H1 (cell line): ENCODE results near the gene AP2A1. TPM values are rescaled to one million over a fixed set of nuclear protein-coding genes. Genes with fewer than 3 reads are reported as not detected.

Experiments
- CTCF ChIA-PET: fragments of 300-600 bp; sonication (Branson Sonifier 250); formaldehyde crosslinking; loops from one replicate; lab custom pipeline; 2021; ENCODE audit not compliant: partially characterized antibody; lab: Charles Lee
- POLR2A ChIA-PET: fragments of 300-600 bp; sonication (Branson Sonifier 250); formaldehyde crosslinking; loops from one replicate; lab custom pipeline; 2021; ENCODE audit warnings: inconsistent platforms; ENCODE audit not compliant: partially characterized antibody; lab: Charles Lee
- DNase-seq, 2 experiments: peaks; one replicate each; pipeline versions ENCODE4 v3.0.0 to v3.0.0-alpha.2; 2010 to 2022; ENCODE audit warnings: low spot score in 2 of 2, low read depth in 1 of 2, mixed read lengths in 1 of 2
- FAIRE-seq: peaks from 2 replicates; lab custom pipeline; 2011; peaks lifted over from hg19 to GRCh38; lab: Jason Lieb, UNC
- H2AFZ ChIP-seq: 2 replicates; pipeline ENCODE4 v1.8.1; 2012; ENCODE audit warnings: low read length, inconsistent platforms
- H2AK5ac ChIP-seq: 2 replicates; pipeline ENCODE4 v1.6.1; 2013; ENCODE audit warnings: low read depth, low read length
- H2BK120ac ChIP-seq: replicated peaks from 2 replicates; pipeline ENCODE3; 2013; ENCODE audit warnings: low read depth, low read length, inconsistent platforms
- H2BK12ac ChIP-seq: 2 replicates; pipeline ENCODE4 v1.6.1; 2013; ENCODE audit warnings: low read depth, low read length
- H2BK15ac ChIP-seq: 2 replicates; pipeline ENCODE4 v1.6.1; 2013; ENCODE audit warnings: low read length
- H2BK20ac ChIP-seq: 2 replicates; pipeline ENCODE4 v1.6.1; 2013; ENCODE audit warnings: low read length
- H2BK5ac ChIP-seq: 2 replicates; pipeline ENCODE4 v1.6.1; 2013; ENCODE audit warnings: low read depth, low read length
- H3K14ac ChIP-seq: 2 replicates; pipeline ENCODE4 v1.6.1; 2013; ENCODE audit warnings: inconsistent platforms; ENCODE audit not compliant: insufficient read length
- H3K18ac ChIP-seq: 2 replicates; pipeline ENCODE4 v1.6.1; 2013; ENCODE audit warnings: low read length; ENCODE audit errors: extremely low read depth
- H3K23ac ChIP-seq: 2 replicates; pipeline ENCODE4 v1.6.1; 2013; ENCODE audit warnings: inconsistent platforms; ENCODE audit not compliant: insufficient read length
- H3K23me2 ChIP-seq: 2 replicates; pipeline ENCODE4 v1.6.1; 2013; ENCODE audit warnings: low read depth, low read length
- H3K27ac ChIP-seq: 2 replicates; pipeline ENCODE4 v1.6.1; 2011; ENCODE audit warnings: low read depth, low read length, inconsistent platforms
- H3K27me3 ChIP-seq, 4 experiments: replicated peaks in 1 of 4; 1 replicate in 1 of 4; 2 replicates in 3 of 4; pipeline versions ENCODE4 v1.6.1 to v1.8.1; 2011 to 2013; ENCODE audit warnings: low read length in 3 of 4, mild to moderate bottlenecking in 3 of 4, inconsistent platforms in 2 of 4, mixed read lengths in 2 of 4, moderate library complexity in 1 of 4; ENCODE audit not compliant: control insufficient read depth in 3 of 4, insufficient read depth in 3 of 4; ENCODE audit errors: extremely low read depth in 1 of 4
- H3K36me3 ChIP-seq, 4 experiments: 2 replicates each; pipeline versions ENCODE4 v1.6.1 to v1.8.1; 2011 to 2013; ENCODE audit warnings: mild to moderate bottlenecking in 4 of 4, low read length in 3 of 4, moderate library complexity in 2 of 4, control low read depth in 1 of 4, inconsistent platforms in 1 of 4; ENCODE audit not compliant: insufficient read depth in 4 of 4, control insufficient read depth in 2 of 4
- H3K4ac ChIP-seq: replicated peaks from 2 replicates; pipeline ENCODE3; 2013; ENCODE audit warnings: low read length, low read depth, mixed read lengths, inconsistent platforms; ENCODE audit not compliant: insufficient read length
- H3K4me1 ChIP-seq, 4 experiments: replicated peaks in 1 of 4; 1 replicate in 1 of 4; 2 replicates in 3 of 4; pipeline versions ENCODE4 v1.6.1 to v1.8.1; 2011 to 2013; ENCODE audit warnings: low read length in 3 of 4, inconsistent platforms in 2 of 4, mixed read lengths in 1 of 4; ENCODE audit not compliant: insufficient read depth in 4 of 4, control insufficient read depth in 3 of 4
- H3K4me2 ChIP-seq, 2 experiments: 2 replicates each; pipeline versions ENCODE4 v1.6.1 to v1.8.1; 2011 to 2013; ENCODE audit warnings: low read depth in 2 of 2, low read length in 2 of 2, control low read depth in 1 of 2, inconsistent platforms in 1 of 2, mild to moderate bottlenecking in 1 of 2; ENCODE audit not compliant: insufficient read depth in 1 of 2
- H3K4me3 ChIP-seq, 4 experiments: fragments of 200-600, 300-600 bp in 1 of 4; sonication (generic), shearing (Covaris generic), sonication (Bioruptor Twin) in 1 of 4; 2 replicates each; pipeline versions ENCODE4 v1.5.1 to v1.8.1; 2011 to 2016; ENCODE audit warnings: low read length in 4 of 4, low read depth in 3 of 4, control low read depth in 2 of 4, inconsistent platforms in 2 of 4, mild to moderate bottlenecking in 2 of 4, mixed read lengths in 1 of 4, moderate library complexity in 1 of 4; ENCODE audit not compliant: insufficient read depth in 2 of 4; ENCODE audit errors: extremely low read depth in 1 of 4
- H3K56ac ChIP-seq: replicated peaks from 2 replicates; pipeline ENCODE3; 2013; ENCODE audit warnings: low read depth, mild to moderate bottlenecking, mixed read lengths, low read length, inconsistent platforms; ENCODE audit not compliant: insufficient read length
- H3K79me1 ChIP-seq: 2 replicates; pipeline ENCODE4 v1.6.1; 2013; ENCODE audit warnings: low read depth, low read length, control low read depth
- H3K79me2 ChIP-seq, 2 experiments: 2 replicates each; pipeline versions ENCODE4 v1.6.1 to v1.8.1; 2012 to 2013; ENCODE audit warnings: low read length in 2 of 2, mild to moderate bottlenecking in 2 of 2, inconsistent platforms in 1 of 2; ENCODE audit not compliant: insufficient read depth in 2 of 2, control insufficient read depth in 1 of 2
- H3K9ac ChIP-seq, 4 experiments: replicated peaks in 1 of 4; 1 replicate in 1 of 4; 2 replicates in 3 of 4; pipeline versions ENCODE4 v1.6.1 to v1.8.1; 2011 to 2013; ENCODE audit warnings: low read depth in 3 of 4, low read length in 3 of 4, control low read depth in 2 of 4, mild to moderate bottlenecking in 2 of 4, moderate library complexity in 2 of 4, inconsistent platforms in 1 of 4; ENCODE audit errors: extremely low read depth in 1 of 4
- H3K9me3 ChIP-seq, 2 experiments: 2 replicates each; pipeline versions ENCODE4 v1.6.1 to v1.8.1; 2012 to 2013; ENCODE audit warnings: mild to moderate bottlenecking in 2 of 2, moderate library complexity in 2 of 2, control low read depth in 1 of 2, inconsistent platforms in 1 of 2, low read depth in 1 of 2, low read length in 1 of 2, mixed read lengths in 1 of 2; ENCODE audit not compliant: insufficient read depth in 2 of 2
- H4K20me1 ChIP-seq, 2 experiments: replicated peaks in 1 of 2; 2 replicates each; pipeline versions ENCODE3 to v1.8.1; 2011 to 2013; ENCODE audit warnings: inconsistent platforms in 2 of 2, low read length in 2 of 2, mild to moderate bottlenecking in 1 of 2; ENCODE audit not compliant: insufficient read depth in 2 of 2, control insufficient read depth in 1 of 2
- H4K5ac ChIP-seq: 2 replicates; pipeline ENCODE4 v1.6.1; 2013; ENCODE audit warnings: low read length, low read depth, mixed read lengths, inconsistent platforms; ENCODE audit not compliant: insufficient read length
- H4K8ac ChIP-seq: 2 replicates; pipeline ENCODE4 v1.8.0; 2013; ENCODE audit warnings: mild to moderate bottlenecking, moderate library complexity, low read length, inconsistent platforms; ENCODE audit not compliant: insufficient read depth; ENCODE audit errors: extremely low read depth
- H4K91ac ChIP-seq: replicated peaks from 2 replicates; pipeline ENCODE3; 2013; ENCODE audit warnings: low read length, mixed read lengths, inconsistent platforms; ENCODE audit not compliant: insufficient read length
- BRCA1 ChIP-seq: IDR thresholded peaks from 2 replicates; pipeline ENCODE4 v1.6.1; 2012; ENCODE audit warnings: low read depth, low read length, improper control_type of control experiment
- CTCF ChIP-seq, 3 experiments: IDR thresholded peaks; 1 replicate in 2 of 3; 2 replicates in 1 of 3; pipeline versions ENCODE4 v1.5.1 to v1.6.1; 2011; ENCODE audit warnings: low read length in 3 of 3, mild to moderate bottlenecking in 3 of 3, inconsistent platforms in 2 of 3, low read depth in 1 of 3, moderate library complexity in 1 of 3; ENCODE audit not compliant: insufficient read depth in 1 of 3; ENCODE audit errors: control extremely low read depth in 1 of 3
- HDAC6 ChIP-seq: IDR thresholded peaks from one replicate; pipeline ENCODE4 v1.7.1; 2012; ENCODE audit warnings: low read depth, mild to moderate bottlenecking, inconsistent platforms, low read length, moderate library complexity
- JUND ChIP-seq: IDR thresholded peaks from 2 replicates; pipeline ENCODE4 v1.6.1; 2011; ENCODE audit warnings: mild to moderate bottlenecking, improper control_type of control experiment, low read length
- KDM4A ChIP-seq: IDR thresholded peaks from one replicate; pipeline ENCODE4 v1.7.1; 2012; ENCODE audit warnings: low read depth, mild to moderate bottlenecking, moderate library complexity, low read length, inconsistent platforms; ENCODE audit not compliant: severe bottlenecking
- RFX5 ChIP-seq: IDR thresholded peaks from 2 replicates; pipeline ENCODE4 v1.6.1; 2011; ENCODE audit warnings: low read depth, low read length, improper control_type of control experiment, borderline replicate concordance
- RXRA ChIP-seq: IDR thresholded peaks from 2 replicates; pipeline ENCODE4 v1.6.1; 2011; ENCODE audit warnings: low read depth, mild to moderate bottlenecking, low read length, moderate library complexity; ENCODE audit not compliant: insufficient read depth
- SP4 ChIP-seq: IDR thresholded peaks from 2 replicates; pipeline ENCODE4 v1.6.1; 2012; ENCODE audit warnings: low read length, inconsistent platforms
- WGBS, 2 experiments: shearing (Covaris generic) in 1 of 2; methylation state at CpG; one replicate each; pipeline versions ENCODE4 v1.1.6 to v1.1.7; 2013 to 2015; ENCODE audit warnings: low lambda C conversion rate in 2 of 2, mixed read lengths in 2 of 2, inconsistent platforms in 1 of 2, low coverage in 1 of 2, missing lambda C conversion rate in 1 of 2; ENCODE audit not compliant: insufficient replicate concordance in 2 of 2, insufficient coverage in 1 of 2, insufficient read length in 1 of 2; ENCODE audit errors: extremely low coverage in 1 of 2, missing lambda C conversion rate in 1 of 2; 5-methylcytosine and 5-hydroxymethylcytosine counted together
- polyA plus RNA-seq, 7 experiments: library from polyadenylated mRNA; depleted of rRNA in 3 of 7; stranded (reverse) in 5 of 7; unstranded in 2 of 7; fragments of >200 nt in 5 of 7; fragments of 200-250 nt in 2 of 7; gene quantifications; 1 replicate in 5 of 7; 2 replicates in 1 of 7; 4 replicates in 1 of 7; pipeline versions ENCODE4 v1.2.1 to v1.2.3, GENCODE V29; 2011 to 2013; ENCODE audit warnings: missing spikeins in 2 of 7, mixed read lengths in 2 of 7
- total RNA-seq: library from RNA; stranded (reverse); fragmentation: NEBNext Ultra II Directional; extraction: Animal tissue kit (Norgen Biotek cat#: 25700); gene quantifications from 2 replicates; pipeline ENCODE4 v1.2.1, GENCODE V29; 2021

AP2A1 gene
- total and polyA plus RNA-seq, 2 of the 8 experiments (the other 6 are each of a cell fraction or from before 2014, with no cell fraction given) = 105 to 106 TPM

GRCh38 chr19:49787746-49788145, 20.9 kb downstream of the AP2A1 start:
- H4K91ac ChIP-seq = no peak overlapping the region
- no peak overlapping the region for H2AFZ ChIP-seq
- no peak overlapping the region for H3K27ac ChIP-seq
- no peaks in the 10 kb centered on the region for H3K27me3 ChIP-seq
- H2BK5ac ChIP-seq = no peak overlapping the region
- peaks cover 3% of the 10 kb centered on the region for H3K79me1 ChIP-seq
- no peak overlapping the region for H4K5ac ChIP-seq
- H4K8ac ChIP-seq = no peak overlapping the region
- no peaks in the 10 kb centered on the region for H3K9me3 ChIP-seq
- TF ChIP-seq KDM4A (no peak), SP4 (no peak), RXRA (no peak), CTCF (IDR thresholded peaks at IDR 0.05; ENCODE audit: control extremely low read depth in 1 of 3, insufficient read depth in 1 of 3, low read depth in 1 of 3, low read length in 3 of 3) (no peak), JUND (no peak), HDAC6 (no peak), BRCA1 (no peak), RFX5 (no peak)
- H3K14ac ChIP-seq = no peak overlapping the region
- no peak for DNase-seq
- no peak overlapping the region for H3K4me3 ChIP-seq
- no peak overlapping the region for H2BK15ac ChIP-seq
- ChIA-PET CTCF (interaction anchor here (0.9 to 1.3 kb wide), 2 partner anchors 11 to 70 kb away, joined by 3 to 6 read pairs; no protein-coding TSS in a partner anchor), POLR2A (interaction anchor here (0.8 to 1.1 kb wide), 2 partner anchors 19 to 41 kb away, joined by 3 read pairs; no protein-coding TSS in a partner anchor)
- peaks cover 4 to 22% (median 10%) of the 10 kb centered on the region in 4 experiments; a peak in 7 of 8 replicates for H3K36me3 ChIP-seq
- no peak overlapping the region for H2BK20ac ChIP-seq
- no peak for FAIRE-seq
- no peaks in the 10 kb centered on the region; the same call in 1 of the 2 replicates for H3K23me2 ChIP-seq
- H2BK120ac ChIP-seq = no peak overlapping the region
- H3K56ac ChIP-seq = no peak overlapping the region
- no peak overlapping the region for H3K18ac ChIP-seq
- H3K79me2 ChIP-seq = no peaks in the 10 kb centered on the region; a peak in 1 of 4 replicates
- H4K20me1 ChIP-seq = peaks cover 0 to 10% of the 10 kb centered on the region in 2 experiments
- 91% methylated on average over 5 of the region's 5 CpGs; no CpG with 5 or more reads in 1 of the 2 experiments for WGBS, 2 experiments
- no peak overlapping the region for H2AK5ac ChIP-seq
- no peak overlapping the region for H3K9ac ChIP-seq
- H3K4me1 ChIP-seq = no peaks in the 10 kb centered on the region
- no peak overlapping the region for H2BK12ac ChIP-seq
- no peak overlapping the region for H3K23ac ChIP-seq
- no peak overlapping the region for H3K4ac ChIP-seq
- H3K4me2 ChIP-seq = no peak overlapping the region
